GM12878 (cell line): ENCODE data around the gene SLC9A8. TPM values are rescaled to one million over a fixed set of nuclear protein-coding genes. Genes with fewer than 3 reads are reported as not detected.

ENCODE experiments used
- ATAC-seq: fragments of 200-7000 bp; cut with Tn5 transposase; 3 replicates; pipeline ENCODE4 v1.9.1; 2020; ENCODE audit warnings: mild to moderate bottlenecking, moderate library complexity
- BruUV-seq: library from RNA; stranded (reverse); fragments of 400-500 nt; replicated peaks from 2 replicates; lab custom pipeline; 2021; lab: Mats Ljungman, UMichigan
- CTCF ChIA-PET: fragments of 300-600 bp; sonication (Branson Sonifier 250); formaldehyde crosslinking; extraction: SDS; loops from one replicate; lab custom pipeline; 2021; ENCODE audit warnings: inconsistent platforms; lab: Yijun Ruan, JAX
- POLR2A ChIA-PET: fragments of 350-600 bp; formaldehyde crosslinking; extraction: SDS; loops from one replicate; lab custom pipeline; 2021; ENCODE audit warnings: inconsistent platforms; lab: Charles Lee
- RAD21 ChIA-PET: fragments of 300-600 bp; sonication (Branson Sonifier 250); formaldehyde crosslinking; loops from one replicate; lab custom pipeline; 2023; ENCODE audit warnings: antibody characterized with exemption; ENCODE audit not compliant: unreplicated experiment; lab: Charles Lee
- SMC1A ChIA-PET: fragments of 300-600 bp; sonication (Branson Sonifier 250); formaldehyde crosslinking; loops from one replicate; lab custom pipeline; 2023; ENCODE audit not compliant: unreplicated experiment, uncharacterized antibody; lab: Charles Lee
- DNase-seq: peaks from one replicate; pipeline ENCODE4 v3.0.0-alpha.2; 2011; ENCODE audit warnings: low read depth, low spot score
- FAIRE-seq: peaks from 3 replicates; lab custom pipeline; 2011; peaks lifted over from hg19 to GRCh38; lab: Jason Lieb, UNC
- H2AFZ ChIP-seq: 2 replicates; pipeline ENCODE4 v1.6.0; 2011; ENCODE audit warnings: low read depth, low read length, control low read depth; ENCODE audit not compliant: control insufficient read depth
- H3K27ac ChIP-seq: 2 replicates; pipeline ENCODE4 v1.5.1; 2011; ENCODE audit warnings: control low read depth; ENCODE audit not compliant: control insufficient read depth, insufficient read depth
- H3K27me3 ChIP-seq, 2 experiments: replicated peaks in 1 of 2; 2 replicates each; pipeline versions ENCODE4 v1.6.0 to v1.6.1; 2011; ENCODE audit warnings: low read length in 1 of 2; ENCODE audit not compliant: control insufficient read depth in 2 of 2, insufficient read depth in 2 of 2
- H3K36me3 ChIP-seq, 2 experiments: 2 replicates each; pipeline ENCODE4 v1.5.1; 2011; ENCODE audit warnings: low read length in 1 of 2; ENCODE audit not compliant: control insufficient read depth in 2 of 2, insufficient read depth in 2 of 2
- H3K4me1 ChIP-seq: 2 replicates; pipeline ENCODE4 v1.6.1; 2011; ENCODE audit warnings: mild to moderate bottlenecking, low read length, moderate library complexity, mixed read lengths; ENCODE audit not compliant: control insufficient read depth, insufficient read depth
- H3K4me2 ChIP-seq: 2 replicates; pipeline ENCODE4 v1.6.0; 2011; ENCODE audit warnings: control low read depth; ENCODE audit not compliant: control insufficient read depth, insufficient read depth
- H3K4me3 ChIP-seq: fragments of 200-600 bp; sonication (generic); 2 replicates; pipeline ENCODE4 v1.5.1; 2016
- H3K79me2 ChIP-seq: 2 replicates; pipeline ENCODE4 v1.6.0; 2011; ENCODE audit warnings: low read length; ENCODE audit not compliant: control insufficient read depth, insufficient read depth
- H3K9ac ChIP-seq: 2 replicates; pipeline ENCODE4 v1.8.0; 2011; ENCODE audit warnings: low read length, control low read depth, mixed read lengths; ENCODE audit not compliant: control insufficient read depth, insufficient read depth
- H3K9me3 ChIP-seq: replicated peaks from 3 replicates; pipeline ENCODE4 v1.5.1; 2011; ENCODE audit warnings: mild to moderate bottlenecking, low read length; ENCODE audit not compliant: control insufficient read depth, insufficient read depth
- H4K20me1 ChIP-seq: 2 replicates; pipeline ENCODE4 v1.6.0; 2011; ENCODE audit not compliant: control insufficient read depth, insufficient read depth
- BCLAF1 ChIP-seq: fragments of 450-650 bp; IDR thresholded peaks from 2 replicates; pipeline ENCODE4 v1.6.1; 2017; ENCODE audit warnings: antibody characterized with exemption, mild to moderate bottlenecking, moderate library complexity
- CHD2 ChIP-seq: IDR thresholded peaks from 2 replicates; pipeline ENCODE4 v1.6.1; 2011; ENCODE audit warnings: low read depth, low read length, improper control_type of control experiment, borderline replicate concordance
- E4F1 ChIP-seq: fragments of 450-650 bp; IDR thresholded peaks from 2 replicates; pipeline ENCODE4 v1.6.1; 2018; ENCODE audit warnings: borderline replicate concordance, mild to moderate bottlenecking; ENCODE audit not compliant: partially characterized antibody
- FOXK2 ChIP-seq: fragments of 450-650 bp; IDR thresholded peaks from 2 replicates; pipeline ENCODE4 v1.6.1; 2017; ENCODE audit warnings: mild to moderate bottlenecking, moderate library complexity
- NFYA ChIP-seq: IDR thresholded peaks from 2 replicates; pipeline ENCODE4 v1.6.1; 2011; ENCODE audit warnings: low read depth, mild to moderate bottlenecking, low read length, improper control_type of control experiment, borderline replicate concordance
- PML ChIP-seq: IDR thresholded peaks from 2 replicates; pipeline ENCODE4 v1.6.1; 2012; ENCODE audit warnings: low read length, inconsistent platforms
- RAD21 ChIP-seq: IDR thresholded peaks from 2 replicates; pipeline ENCODE4 v1.6.1; 2011; ENCODE audit warnings: mild to moderate bottlenecking, low read depth, low read length, moderate library complexity; ENCODE audit not compliant: insufficient read depth
- STAT3 ChIP-seq: IDR thresholded peaks from 2 replicates; pipeline ENCODE4 v1.6.1; 2011; ENCODE audit warnings: low read depth, low read length, improper control_type of control experiment
- ZBTB11 ChIP-seq: fragments of 450-650 bp; formaldehyde crosslinking; IDR thresholded peaks from 2 replicates; pipeline ENCODE4 v1.5.0; 2022; ENCODE audit warnings: mild to moderate bottlenecking, missing genetic modification characterization
- ZNF384 ChIP-seq: IDR thresholded peaks from 2 replicates; pipeline ENCODE4 v1.6.1; 2012; ENCODE audit warnings: low read depth, mild to moderate bottlenecking, low read length, improper control_type of control experiment, borderline replicate concordance
- WGBS: methylation state at CpG from one replicate; pipeline ENCODE4 v1.1.6; 2016; ENCODE audit warnings: low lambda C conversion rate; ENCODE audit not compliant: insufficient replicate concordance, insufficient coverage; ENCODE audit errors: missing lambda C conversion rate; 5-methylcytosine and 5-hydroxymethylcytosine counted together
- in situ Hi-C: fragments of 300-500 bp; cut with MboI; formaldehyde crosslinking; loops from 9 replicates; pipeline ENCODE4 v1.14.3; 2018; ENCODE audit warnings: mixed read lengths
- intact Hi-C: fragments of 100-400 bp; cut with micrococcal nuclease; formaldehyde crosslinking; loops from one replicate; pipeline ENCODE4 v1.14.2; 2022; ENCODE audit not compliant: unreplicated experiment
- polyA plus RNA-seq, 11 experiments: library from polyadenylated mRNA; depleted of rRNA in 4 of 11; unstranded in 6 of 11; stranded (reverse) in 5 of 11; fragments of >200 nt; fragmentation: Nextera tagmentation in 4 of 11; fragmentation: Illumina TruSeq in 1 of 11; extraction: Ambion mirVana in 4 of 11; extraction: Trizol in 1 of 11; gene quantifications; 1 replicate in 1 of 11; 2 replicates in 10 of 11; pipeline versions ENCODE4 v1.2.1 to v1.2.3, GENCODE V29; 2011 to 2016; ENCODE audit warnings: inconsistent platforms in 2 of 11, missing spikeins in 2 of 11, low read depth in 1 of 11
- total RNA-seq, 4 experiments: library from RNA; depleted of rRNA in 3 of 4; stranded (reverse); fragments of >200 nt in 3 of 4; fragmentation: Illumina TruSeq in 1 of 4; extraction: Trizol in 1 of 4; gene quantifications; 2 replicates each; pipeline versions ENCODE4 v1.2.1 to v1.2.3, GENCODE V29; 2013 to 2021

Gene SLC9A8
- total and polyA plus RNA-seq, 10 of the 15 experiments (the other 5 are each of a cell fraction or from before 2014, with no cell fraction given): 0.40 to 15.5 (median 6.5) TPM

GRCh38 chr20:49838546-49838945, 25.9 kb downstream of the SLC9A8 start:
- Histone ChIP-seq H3K27ac (no peak overlapping the region), H3K4me1 (peaks cover 4% of the 10 kb centered on the region), H4K20me1 (no peaks in the 10 kb centered on the region), H3K4me3 (no peak overlapping the region), H3K79me2 (no peaks in the 10 kb centered on the region), H3K4me2 (no peak overlapping the region), H2AFZ (no peak overlapping the region), H3K9ac (no peak overlapping the region), H3K27me3 (no peaks in the 10 kb centered on the region), H3K9me3 (peaks cover 6% of the 10 kb centered on the region; the same call in 2 of the 3 replicates), H3K36me3 (peaks cover 0 to 8% of the 10 kb centered on the region in 2 experiments; a peak in 2 of 4 replicates)
- SMC1A ChIA-PET: interaction anchor here (1.0 to 1.3 kb wide), 4 partner anchors 170 to 228 kb away, joined by 3 to 4 read pairs (median 3); no protein-coding TSS in a partner anchor
- POLR2A ChIA-PET: interaction anchor here (0.6 to 1.9 kb wide), 3 partner anchors 13 to 230 kb away, joined by 3 to 5 read pairs (median 4); no protein-coding TSS in a partner anchor
- no peak for DNase-seq
- ATAC-seq: no peak
- BruUV-seq: no TSS peak
- RAD21 ChIA-PET: interaction anchor here (0.7 to 1.0 kb wide), 4 partner anchors 14 to 301 kb away, joined by 3 to 5 read pairs (median 4); no protein-coding TSS in a partner anchor
- CTCF ChIA-PET: interaction anchor here (1.1 to 3.2 kb wide), 5 partner anchors 8 to 230 kb away, joined by 3 to 11 read pairs (median 8); no protein-coding TSS in a partner anchor
- intact Hi-C loops: no loop called here
- in situ Hi-C loops: no loop called here
- 80% methylated on average over 8 of the region's 8 CpGs for WGBS
- no peak for FAIRE-seq
- no peak for TF ChIP-seq NFYA
- no peak for TF ChIP-seq CHD2
- no peak for TF ChIP-seq ZBTB11
- no peak for TF ChIP-seq BCLAF1
- TF ChIP-seq RAD21: no peak
- no peak for TF ChIP-seq ZNF384
- no peak for TF ChIP-seq PML
- TF ChIP-seq STAT3: no peak
- TF ChIP-seq FOXK2: no peak
- no peak for TF ChIP-seq E4F1
